Activated CD8-positive, alpha-beta T cell treated with anti-CD3 and anti-CD28 coated beads for 36 hours (primary cell): Measurements from ENCODE around the gene CELF2. TPM values are rescaled to one million over a fixed set of nuclear protein-coding genes. Genes with fewer than 3 reads are reported as not detected.

Experiments
- ATAC-seq: fragments of 200-7000 bp; cut with Tn5 transposase; one replicate; pipeline ENCODE4 v1.10.0; 2021; ENCODE audit warnings: mild to moderate bottlenecking, moderate library complexity
- CTCF ChIA-PET: fragments of 350-600 bp; sonication (Branson Sonifier 250); formaldehyde crosslinking; loops from one replicate; lab custom pipeline; 2021; ENCODE audit warnings: antibody characterized with exemption; lab: Charles Lee
- POLR2A ChIA-PET: fragments of 350-600 bp; sonication (Branson Sonifier 250); formaldehyde crosslinking; loops from one replicate; lab custom pipeline; 2021; ENCODE audit warnings: antibody characterized with exemption; lab: Charles Lee
- DNase-seq: peaks from one replicate; pipeline ENCODE4 v3.0.0-alpha.2; 2020
- H3K27ac Mint-ChIP-seq: one replicate; pipeline ENCODE4 v1.8.0; 2021; ENCODE audit warnings: mild to moderate bottlenecking, mixed read lengths
- H3K27me3 Mint-ChIP-seq: one replicate; pipeline ENCODE4 v1.8.0; 2021; ENCODE audit warnings: mixed read lengths
- H3K36me3 Mint-ChIP-seq: one replicate; pipeline ENCODE4 v1.8.0; 2021; ENCODE audit warnings: low read depth, mixed read lengths
- H3K4me1 Mint-ChIP-seq: one replicate; pipeline ENCODE4 v1.8.0; 2021; ENCODE audit warnings: low read depth, mixed read lengths
- H3K4me3 Mint-ChIP-seq: one replicate; pipeline ENCODE4 v1.8.0; 2021; ENCODE audit warnings: mild to moderate bottlenecking, moderate library complexity, mixed read lengths
- H3K9me3 Mint-ChIP-seq: one replicate; pipeline ENCODE4 v1.8.0; 2021; ENCODE audit warnings: mixed read lengths
- CTCF ChIP-seq: fragments of 200-600 bp; IDR thresholded peaks from one replicate; pipeline ENCODE4 v1.8.0; 2022; ENCODE audit warnings: antibody characterized with exemption, mild to moderate bottlenecking
- intact Hi-C: fragments of 100-400 bp; cut with micrococcal nuclease; formaldehyde crosslinking; loops from one replicate; pipeline ENCODE4 v1.10.0; 2022
- total RNA-seq, 2 experiments: library from RNA; stranded (reverse); gene quantifications; one replicate each; pipeline ENCODE4 v1.2.3, GENCODE V29; 2021

CELF2 gene
- total RNA-seq, 2 experiments from 2014 or later: 132 to 133 TPM

GRCh38 chr10:11331726-11332125 lies 314.1 kb downstream of the CELF2 start:
- ChIA-PET POLR2A (no interaction called here), CTCF (no interaction called here)
- no peak for DNase-seq
- Mint-ChIP-seq H3K27me3 (no peaks in the 10 kb centered on the region), H3K36me3 (peaks cover 59% of the 10 kb centered on the region), H3K4me3 (no peak overlapping the region), H3K9me3 (no peaks in the 10 kb centered on the region), H3K27ac (peak overlapping the region; percentile 86), H3K4me1 (peaks cover 62% of the 10 kb centered on the region)
- no peak for ATAC-seq
- no peak for TF ChIP-seq CTCF
- intact Hi-C loops: no loop called here

- intact Hi-C loops: no loop called here
- no peak for TF ChIP-seq CTCF
- ATAC-seq (no peak), DNase-seq (no peak)
- peaks cover 51% of the 10 kb centered on the region for H3K36me3 Mint-ChIP-seq
- no peaks in the 10 kb centered on the region for H3K27me3 Mint-ChIP-seq
- CTCF ChIA-PET: no interaction called here
- H3K27ac Mint-ChIP-seq: peak overlapping the region; percentile 86
- H3K9me3 Mint-ChIP-seq: no peaks in the 10 kb centered on the region
- POLR2A ChIA-PET: no interaction called here
- no peak overlapping the region for H3K4me3 Mint-ChIP-seq
- peaks cover 57% of the 10 kb centered on the region for H3K4me1 Mint-ChIP-seq
Measured at GRCh38 chr10:11332846-11333245, 315.2 kb downstream of the CELF2 start.

- TF ChIP-seq CTCF: no peak
- DNase-seq (no peak), ATAC-seq (no peak)
- Mint-ChIP-seq H3K4me1 (peaks cover 45% of the 10 kb centered on the region), H3K9me3 (no peaks in the 10 kb centered on the region), H3K36me3 (peaks cover 41% of the 10 kb centered on the region), H3K4me3 (no peak overlapping the region), H3K27ac (peak overlapping the region; percentile 41), H3K27me3 (no peaks in the 10 kb centered on the region)
- CTCF ChIA-PET: no interaction called here
- POLR2A ChIA-PET: no interaction called here
- intact Hi-C loops: no loop called here
Measured at GRCh38 chr10:11334436-11334835, 316.8 kb downstream of the CELF2 start.

- POLR2A ChIA-PET: interaction anchor here (0.9 kb wide), 1 partner anchor 10 kb away, joined by 3 read pairs; no protein-coding TSS in a partner anchor
- H3K27me3 Mint-ChIP-seq: no peaks in the 10 kb centered on the region
- peaks cover 35% of the 10 kb centered on the region for H3K36me3 Mint-ChIP-seq
- H3K4me3 Mint-ChIP-seq: no peak overlapping the region
- intact Hi-C loops: no loop called here
- H3K27ac Mint-ChIP-seq: peak overlapping the region; percentile 41
- CTCF ChIA-PET: interaction anchor here (1.0 kb wide), 1 partner anchor 12 kb away, joined by 3 read pairs; no protein-coding TSS in a partner anchor
- peaks cover 40% of the 10 kb centered on the region for H3K4me1 Mint-ChIP-seq
- peak; percentile 15 for ATAC-seq
- DNase-seq: no peak
- TF ChIP-seq CTCF: no peak
- H3K9me3 Mint-ChIP-seq: no peaks in the 10 kb centered on the region
Measured at GRCh38 chr10:11335167-11335652, 317.5 kb downstream of the CELF2 start.

GRCh38 chr10:11335881-11336430 lies 318.3 kb downstream of the CELF2 start:
- H3K27ac Mint-ChIP-seq: peak overlapping the region; percentile 52
- peaks cover 34% of the 10 kb centered on the region for H3K4me1 Mint-ChIP-seq
- DNase-seq: no peak
- H3K36me3 Mint-ChIP-seq: peaks cover 32% of the 10 kb centered on the region
- ChIA-PET CTCF (interaction anchor here (1.0 kb wide), 1 partner anchor 11 kb away, joined by 3 read pairs; no protein-coding TSS in a partner anchor), POLR2A (interaction anchor here (0.9 kb wide), 1 partner anchor 11 kb away, joined by 3 read pairs; no protein-coding TSS in a partner anchor)
- no peak for ATAC-seq
- no peaks in the 10 kb centered on the region for H3K27me3 Mint-ChIP-seq
- TF ChIP-seq CTCF: no peak
- intact Hi-C loops: no loop called here
- H3K9me3 Mint-ChIP-seq: no peaks in the 10 kb centered on the region
- H3K4me3 Mint-ChIP-seq: no peak overlapping the region
